ENCODE measurements around the gene CPN2. TPM values are rescaled to one million over a fixed set of nuclear protein-coding genes. Genes with fewer than 3 reads are reported as not detected.

Gene CPN2
- total and polyA plus RNA-seq, 4 donors, result not detected

DNA sequence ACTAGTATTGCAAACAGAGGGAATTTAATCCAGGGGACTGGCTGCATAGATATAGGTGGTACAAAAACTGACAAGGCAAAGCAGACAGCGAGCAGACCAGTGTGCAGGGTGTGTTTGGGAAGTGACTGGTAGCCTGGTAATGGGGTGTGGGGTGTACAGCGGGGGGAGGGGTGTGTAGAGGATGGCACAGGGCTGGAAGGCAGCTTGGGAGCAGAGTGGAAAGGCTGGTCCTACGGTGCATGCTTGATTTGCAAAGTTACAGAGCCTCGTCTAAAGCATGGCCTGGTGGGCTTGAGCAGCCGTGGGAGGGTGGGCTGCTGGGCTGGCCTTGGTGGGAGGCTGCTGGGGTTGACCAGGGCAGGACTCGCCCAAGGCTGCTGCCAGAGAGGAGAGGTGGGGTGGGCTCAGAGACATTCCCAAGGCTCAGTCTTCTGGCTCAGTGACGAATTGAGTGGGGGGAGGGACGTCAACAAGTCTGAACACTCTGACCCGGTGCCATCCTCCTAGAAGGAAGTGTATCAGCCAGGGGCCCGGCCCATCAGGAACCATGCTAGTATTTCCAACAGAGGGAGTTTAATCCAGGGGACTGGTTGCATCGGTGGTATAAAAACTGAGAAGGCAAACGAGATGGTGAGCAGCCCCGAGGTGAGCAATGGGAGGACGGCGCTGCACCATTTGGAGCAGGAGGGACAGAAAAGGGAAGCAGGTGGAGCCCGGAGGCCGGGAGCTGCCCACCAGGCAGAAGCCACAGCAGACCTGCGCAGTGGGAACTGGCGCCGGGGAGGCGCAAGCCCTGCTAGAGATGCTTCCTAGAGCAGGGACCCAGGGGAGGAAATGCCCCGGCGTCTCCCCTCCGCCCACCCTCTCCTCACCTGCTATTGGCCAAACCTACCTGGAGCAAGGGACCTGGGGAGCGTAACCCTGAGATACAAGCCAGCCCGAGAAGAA, 29.2 kb downstream of the CPN2 start:
- H3K27ac ChIP-seq (ENCODE audit: low read depth in 1 of 2, low read length in 1 of 2), result no peak overlapping the region
- peaks cover 0 to 8% (median 4%) of the 10 kb centered on the region in 4 donors for H3K9me3 ChIP-seq (ENCODE audit: control insufficient read depth in 4 of 4, insufficient read depth in 3 of 4, low read length in 3 of 4)
- H3K4me1 ChIP-seq (ENCODE audit: control insufficient read depth in 5 of 5, insufficient read depth in 5 of 5, low read length in 5 of 5), result peaks cover 0 to 13% (median 0%) of the 10 kb centered on the region in 5 donors
- no peaks in the 10 kb centered on the region for H3K36me3 ChIP-seq (ENCODE audit: control insufficient read depth in 4 of 4, insufficient read depth in 4 of 4, low read length in 4 of 4)
- ATAC-seq (ENCODE audit: insufficient read depth, low FRiP score) (no peak), DNase-seq (no peak)
- 81 to 89% methylated on average over 26 of the region's 26 CpGs for WGBS, 2 donors
- no peak overlapping the region for H3K4me3 ChIP-seq
- TF ChIP-seq, protein P1, sequence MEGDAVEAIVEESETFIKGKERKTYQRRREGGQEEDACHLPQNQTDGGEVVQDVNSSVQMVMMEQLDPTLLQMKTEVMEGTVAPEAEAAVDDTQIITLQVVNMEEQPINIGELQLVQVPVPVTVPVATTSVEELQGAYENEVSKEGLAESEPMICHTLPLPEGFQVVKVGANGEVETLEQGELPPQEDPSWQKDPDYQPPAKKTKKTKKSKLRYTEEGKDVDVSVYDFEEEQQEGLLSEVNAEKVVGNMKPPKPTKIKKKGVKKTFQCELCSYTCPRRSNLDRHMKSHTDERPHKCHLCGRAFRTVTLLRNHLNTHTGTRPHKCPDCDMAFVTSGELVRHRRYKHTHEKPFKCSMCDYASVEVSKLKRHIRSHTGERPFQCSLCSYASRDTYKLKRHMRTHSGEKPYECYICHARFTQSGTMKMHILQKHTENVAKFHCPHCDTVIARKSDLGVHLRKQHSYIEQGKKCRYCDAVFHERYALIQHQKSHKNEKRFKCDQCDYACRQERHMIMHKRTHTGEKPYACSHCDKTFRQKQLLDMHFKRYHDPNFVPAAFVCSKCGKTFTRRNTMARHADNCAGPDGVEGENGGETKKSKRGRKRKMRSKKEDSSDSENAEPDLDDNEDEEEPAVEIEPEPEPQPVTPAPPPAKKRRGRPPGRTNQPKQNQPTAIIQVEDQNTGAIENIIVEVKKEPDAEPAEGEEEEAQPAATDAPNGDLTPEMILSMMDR (IDR thresholded peaks at IDR 0.05; ENCODE audit: control extremely low read depth, extremely low read depth), result no peak
- no peak overlapping the region for H3K9ac ChIP-seq (ENCODE audit: insufficient read depth in 1 of 2, low read length in 2 of 2)
- H3K27me3 ChIP-seq (ENCODE audit: control insufficient read depth in 3 of 3, insufficient read depth in 3 of 3, low read length in 2 of 3), result no peaks in the 10 kb centered on the region

DNA sequence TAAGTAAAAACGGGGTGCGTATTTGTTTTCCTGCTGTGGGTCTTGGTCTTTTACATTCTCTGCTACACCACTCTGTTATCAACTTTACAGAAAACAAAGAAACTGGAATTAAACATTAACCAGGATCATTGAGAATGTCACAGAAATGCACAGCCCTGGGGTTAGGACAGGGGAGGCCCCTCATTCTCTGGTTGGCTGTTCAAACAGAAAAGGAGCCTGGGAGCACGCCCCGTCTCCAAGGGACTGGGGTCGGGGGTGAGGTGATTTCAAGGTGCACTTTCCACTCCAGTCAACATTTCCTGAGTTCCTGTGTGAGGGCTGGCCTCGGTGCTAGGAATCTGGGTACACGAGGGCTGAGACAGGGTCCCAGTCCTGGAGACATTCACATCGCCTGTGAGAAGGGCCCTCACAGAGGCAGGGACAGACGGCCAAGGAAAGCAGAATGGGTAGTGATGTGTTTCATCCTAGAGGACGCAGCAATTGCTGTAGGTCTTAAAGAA, 30.3 kb downstream of the CPN2 start:
- DNase-seq (peak in 1 of 3 donors; percentile 46), ATAC-seq (ENCODE audit: insufficient read depth, low FRiP score) (no peak)
- peaks cover 0 to 14% (median 0%) of the 10 kb centered on the region in 5 donors for H3K4me1 ChIP-seq (ENCODE audit: control insufficient read depth in 5 of 5, insufficient read depth in 5 of 5, low read length in 5 of 5)
- H3K36me3 ChIP-seq (ENCODE audit: control insufficient read depth in 4 of 4, insufficient read depth in 4 of 4, low read length in 4 of 4), result no peaks in the 10 kb centered on the region
- H3K27me3 ChIP-seq (ENCODE audit: control insufficient read depth in 3 of 3, insufficient read depth in 3 of 3, low read length in 2 of 3), result no peaks in the 10 kb centered on the region
- TF ChIP-seq, protein P1 (IDR thresholded peaks at IDR 0.05; ENCODE audit: control extremely low read depth, extremely low read depth), result no peak
- no peak overlapping the region for H3K27ac ChIP-seq (ENCODE audit: low read depth in 1 of 2, low read length in 1 of 2)
- no peak overlapping the region for H3K4me3 ChIP-seq
- peaks cover 0 to 8% (median 4%) of the 10 kb centered on the region in 4 donors for H3K9me3 ChIP-seq (ENCODE audit: control insufficient read depth in 4 of 4, insufficient read depth in 3 of 4, low read length in 3 of 4)
- WGBS, 2 donors, result 67 to 80% methylated on average over 10 of the region's 10 CpGs
- H3K9ac ChIP-seq (ENCODE audit: insufficient read depth in 1 of 2, low read length in 2 of 2), result no peak overlapping the region

DNA sequence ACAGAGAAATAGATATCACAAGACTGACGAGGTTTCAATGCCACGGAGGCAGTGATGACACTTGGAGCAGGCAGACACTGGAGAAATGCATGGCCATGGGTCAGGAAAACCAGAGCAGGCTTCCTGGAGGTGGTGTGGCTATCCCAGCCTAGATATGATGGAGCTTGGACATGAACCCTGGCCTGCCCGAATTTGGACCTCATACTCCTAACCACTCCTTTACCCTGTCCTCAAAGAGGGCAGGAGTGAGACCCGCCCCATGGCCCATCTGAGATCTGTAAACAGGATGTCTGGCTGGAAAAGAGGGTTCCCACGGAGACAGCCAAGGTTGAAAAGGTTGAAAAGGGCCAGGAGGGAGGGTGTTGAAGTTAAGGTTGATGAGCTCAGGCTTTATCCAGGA, 31.0 kb downstream of the CPN2 start:
- Histone ChIP-seq H3K9ac (ENCODE audit: insufficient read depth in 1 of 2, low read length in 2 of 2) (no peak overlapping the region), H3K4me1 (ENCODE audit: control insufficient read depth in 5 of 5, insufficient read depth in 5 of 5, low read length in 5 of 5) (peaks cover 0 to 19% (median 1%) of the 10 kb centered on the region in 5 donors), H3K4me3 (no peak overlapping the region), H3K9me3 (ENCODE audit: control insufficient read depth in 4 of 4, insufficient read depth in 3 of 4, low read length in 3 of 4) (peaks cover 0 to 8% (median 4%) of the 10 kb centered on the region in 4 donors), H3K36me3 (ENCODE audit: control insufficient read depth in 4 of 4, insufficient read depth in 4 of 4, low read length in 4 of 4) (no peaks in the 10 kb centered on the region), H3K27ac (ENCODE audit: low read depth in 1 of 2, low read length in 1 of 2) (no peak overlapping the region), H3K27me3 (ENCODE audit: control insufficient read depth in 3 of 3, insufficient read depth in 3 of 3, low read length in 2 of 3) (no peaks in the 10 kb centered on the region)
- 68 to 70% methylated on average over 5 of the region's 5 CpGs for WGBS, 2 donors
- TF ChIP-seq, protein P1 (IDR thresholded peaks at IDR 0.05; ENCODE audit: control extremely low read depth, extremely low read depth), result no peak
- ATAC-seq (ENCODE audit: insufficient read depth, low FRiP score) (no peak), DNase-seq (no peak)

Measured in lung (tissue), 12 donors.